Peyer's patch (tissue), 4 donors: ENCODE data around the gene MCF2L.

Source experiments
- POLR2A ChIP-seq, 2 donors: fragments of 450-650 bp; IDR thresholded peaks; one replicate each; pipeline ENCODE4 v1.5.1; 2017; ENCODE audit warnings: antibody characterized with exemption in 2 of 2, mild to moderate bottlenecking in 2 of 2, moderate library complexity in 2 of 2
- TF ChIP-seq, protein P1 (sequence below), 6 experiments: fragments of 450-650 bp in 4 of 6; fragments of 200-600 bp in 2 of 6; sonication (generic) in 1 of 6; IDR thresholded peaks; one replicate each; pipeline ENCODE4 v1.5.1; 2017 to 2019; ENCODE audit warnings: antibody characterized with exemption in 6 of 6, mild to moderate bottlenecking in 3 of 6, moderate library complexity in 1 of 6

- TF ChIP-seq, protein P1, sequence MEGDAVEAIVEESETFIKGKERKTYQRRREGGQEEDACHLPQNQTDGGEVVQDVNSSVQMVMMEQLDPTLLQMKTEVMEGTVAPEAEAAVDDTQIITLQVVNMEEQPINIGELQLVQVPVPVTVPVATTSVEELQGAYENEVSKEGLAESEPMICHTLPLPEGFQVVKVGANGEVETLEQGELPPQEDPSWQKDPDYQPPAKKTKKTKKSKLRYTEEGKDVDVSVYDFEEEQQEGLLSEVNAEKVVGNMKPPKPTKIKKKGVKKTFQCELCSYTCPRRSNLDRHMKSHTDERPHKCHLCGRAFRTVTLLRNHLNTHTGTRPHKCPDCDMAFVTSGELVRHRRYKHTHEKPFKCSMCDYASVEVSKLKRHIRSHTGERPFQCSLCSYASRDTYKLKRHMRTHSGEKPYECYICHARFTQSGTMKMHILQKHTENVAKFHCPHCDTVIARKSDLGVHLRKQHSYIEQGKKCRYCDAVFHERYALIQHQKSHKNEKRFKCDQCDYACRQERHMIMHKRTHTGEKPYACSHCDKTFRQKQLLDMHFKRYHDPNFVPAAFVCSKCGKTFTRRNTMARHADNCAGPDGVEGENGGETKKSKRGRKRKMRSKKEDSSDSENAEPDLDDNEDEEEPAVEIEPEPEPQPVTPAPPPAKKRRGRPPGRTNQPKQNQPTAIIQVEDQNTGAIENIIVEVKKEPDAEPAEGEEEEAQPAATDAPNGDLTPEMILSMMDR (IDR thresholded peaks at IDR 0.05) = no peak
- no peak for TF ChIP-seq POLR2A (IDR thresholded peaks at IDR 0.05)
Measured at GRCh38 chr13:113001241-113002140, 32.5 kb downstream of the MCF2L start.
